Hepatocyte (in vitro differentiated cells): ENCODE results near the gene CDK14.

Source experiments
- EZH2 ChIP-seq: fragments of 200-600 bp; sonication (generic); IDR thresholded peaks from 2 replicates; pipeline ENCODE4 v1.6.1; 2016; ENCODE audit warnings: antibody characterized with exemption, mild to moderate bottlenecking, borderline replicate concordance
- EZH2phosphoT487 ChIP-seq: fragments of 200-600 bp; sonication (generic); IDR thresholded peaks from one replicate; pipeline ENCODE4 v1.6.1; 2018; ENCODE audit warnings: antibody characterized with exemption, mild to moderate bottlenecking, low read depth, moderate library complexity; ENCODE audit not compliant: unreplicated experiment, severe bottlenecking
- TF ChIP-seq, protein P1 (sequence below): fragments of 200-600 bp; sonication (generic); IDR thresholded peaks from 2 replicates; pipeline ENCODE4 v1.5.1; 2016; ENCODE audit warnings: antibody characterized with exemption, mild to moderate bottlenecking; ENCODE audit not compliant: poor library complexity

DNA sequence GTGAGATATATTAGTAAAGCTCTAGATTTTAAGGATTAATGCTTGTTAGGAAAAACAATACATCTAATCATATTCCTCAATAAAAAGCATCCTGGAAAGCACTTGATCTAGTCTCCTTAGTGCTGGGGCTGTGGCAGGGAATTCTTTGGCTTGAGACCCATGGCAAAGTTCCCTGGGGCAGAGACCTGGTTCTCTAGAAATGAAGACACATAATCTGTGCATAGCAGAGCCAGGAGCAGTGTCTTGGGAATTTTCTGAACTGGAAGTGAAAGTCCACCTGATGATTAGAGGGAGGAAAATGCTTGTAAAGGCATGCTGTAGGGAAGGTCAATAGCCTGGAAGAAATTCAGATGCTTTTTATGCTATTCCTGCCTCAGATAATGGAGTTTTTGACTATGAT, 247.4 kb downstream of the CDK14 start:
- TF ChIP-seq, protein P1, sequence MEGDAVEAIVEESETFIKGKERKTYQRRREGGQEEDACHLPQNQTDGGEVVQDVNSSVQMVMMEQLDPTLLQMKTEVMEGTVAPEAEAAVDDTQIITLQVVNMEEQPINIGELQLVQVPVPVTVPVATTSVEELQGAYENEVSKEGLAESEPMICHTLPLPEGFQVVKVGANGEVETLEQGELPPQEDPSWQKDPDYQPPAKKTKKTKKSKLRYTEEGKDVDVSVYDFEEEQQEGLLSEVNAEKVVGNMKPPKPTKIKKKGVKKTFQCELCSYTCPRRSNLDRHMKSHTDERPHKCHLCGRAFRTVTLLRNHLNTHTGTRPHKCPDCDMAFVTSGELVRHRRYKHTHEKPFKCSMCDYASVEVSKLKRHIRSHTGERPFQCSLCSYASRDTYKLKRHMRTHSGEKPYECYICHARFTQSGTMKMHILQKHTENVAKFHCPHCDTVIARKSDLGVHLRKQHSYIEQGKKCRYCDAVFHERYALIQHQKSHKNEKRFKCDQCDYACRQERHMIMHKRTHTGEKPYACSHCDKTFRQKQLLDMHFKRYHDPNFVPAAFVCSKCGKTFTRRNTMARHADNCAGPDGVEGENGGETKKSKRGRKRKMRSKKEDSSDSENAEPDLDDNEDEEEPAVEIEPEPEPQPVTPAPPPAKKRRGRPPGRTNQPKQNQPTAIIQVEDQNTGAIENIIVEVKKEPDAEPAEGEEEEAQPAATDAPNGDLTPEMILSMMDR, result no peak
- TF ChIP-seq EZH2 (no peak), EZH2phosphoT487 (no peak)
